HepG2 (cell line): ENCODE data around the gene PLXNC1. TPM values are rescaled to one million over a fixed set of nuclear protein-coding genes. Genes with fewer than 3 reads are reported as not detected.

ENCODE experiments used
- ARHGAP35 ChIP-seq: sonication (generic); formaldehyde crosslinking; IDR thresholded peaks from 2 replicates; pipeline ENCODE4 v1.9.0; 2022; ENCODE audit warnings: mild to moderate bottlenecking, inconsistent platforms, moderate library complexity, missing genetic modification reagents, borderline replicate concordance
- KLF9 ChIP-seq: IDR thresholded peaks from 2 replicates; pipeline ENCODE4 v1.6.1; 2016; ENCODE audit warnings: low read depth
- PCBP2 ChIP-seq: fragments of 200-400 bp; formaldehyde crosslinking; optimal IDR thresholded peaks from 2 replicates; pipeline ENCODE3; 2018; ENCODE audit warnings: low read length, low read depth; ENCODE audit not compliant: poor library complexity, severe bottlenecking
- THAP7 ChIP-seq: sonication (generic); formaldehyde crosslinking; IDR thresholded peaks from 2 replicates; pipeline ENCODE4 v1.8.1; 2023; ENCODE audit warnings: mild to moderate bottlenecking, missing genetic modification reagents
- polyA plus RNA-seq, 8 experiments: library from polyadenylated mRNA; depleted of rRNA in 3 of 8; stranded (reverse) in 7 of 8; unstranded in 1 of 8; fragments of >200 nt; fragmentation: Illumina TruSeq in 4 of 8; extraction: Trizol in 4 of 8; gene quantifications; 2 replicates each; pipeline versions ENCODE4 v1.2.1 to v1.2.3, GENCODE V29; 2011 to 2016; ENCODE audit warnings: low read depth in 4 of 8, missing spikeins in 1 of 8, mixed read lengths in 1 of 8; ENCODE audit not compliant: insufficient read depth in 1 of 8
- total RNA-seq, 5 experiments: library from RNA; depleted of rRNA; stranded (reverse); fragments of >200 nt; fragmentation: Illumina TruSeq; extraction: Trizol; gene quantifications; 2 replicates each; pipeline ENCODE4 v1.2.3, GENCODE V29; 2016; ENCODE audit warnings: low read depth in 1 of 5
- TF ChIP-seq, protein P1 (sequence below): sonication (generic); formaldehyde crosslinking; IDR thresholded peaks from 2 replicates; pipeline ENCODE4 v1.4.0; 2020; ENCODE audit warnings: missing genetic modification reagents, mild to moderate bottlenecking, borderline replicate concordance
- TF ChIP-seq, protein P2 (sequence below): IDR thresholded peaks from 2 replicates; pipeline ENCODE4 v1.6.1; 2016; ENCODE audit warnings: low read depth, missing genetic modification reagents, missing compliant biosample characterization

The PLXNC1 gene
- total and polyA plus RNA-seq, 2 of the 13 experiments (the other 11 are each of a cell fraction or from before 2014, with no cell fraction given), result 6.6 to 11.2 TPM

- TF ChIP-seq, protein P1, sequence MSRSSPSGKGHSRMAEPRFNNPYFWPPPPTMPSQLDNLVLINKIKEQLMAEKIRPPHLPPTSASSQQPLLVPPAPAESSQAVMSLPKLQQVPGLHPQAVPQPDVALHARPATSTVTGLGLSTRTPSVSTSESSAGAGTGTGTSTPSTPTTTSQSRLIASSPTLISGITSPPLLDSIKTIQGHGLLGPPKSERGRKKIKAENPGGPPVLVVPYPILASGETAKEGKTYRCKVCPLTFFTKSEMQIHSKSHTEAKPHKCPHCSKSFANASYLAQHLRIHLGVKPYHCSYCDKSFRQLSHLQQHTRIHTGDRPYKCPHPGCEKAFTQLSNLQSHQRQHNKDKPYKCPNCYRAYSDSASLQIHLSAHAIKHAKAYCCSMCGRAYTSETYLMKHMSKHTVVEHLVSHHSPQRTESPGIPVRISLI, result peak; percentile 76; the same call in 1 of the 2 replicates
- TF ChIP-seq KLF9 (CRISPR knock-in tag) (0 out of 2 replicates have a peak, but pooled peaks have one; percentile 35), ARHGAP35 (CRISPR knock-in tag) (no peak), PCBP2 (no peak), THAP7 (CRISPR knock-in tag) (no peak)
- TF ChIP-seq, protein P2, sequence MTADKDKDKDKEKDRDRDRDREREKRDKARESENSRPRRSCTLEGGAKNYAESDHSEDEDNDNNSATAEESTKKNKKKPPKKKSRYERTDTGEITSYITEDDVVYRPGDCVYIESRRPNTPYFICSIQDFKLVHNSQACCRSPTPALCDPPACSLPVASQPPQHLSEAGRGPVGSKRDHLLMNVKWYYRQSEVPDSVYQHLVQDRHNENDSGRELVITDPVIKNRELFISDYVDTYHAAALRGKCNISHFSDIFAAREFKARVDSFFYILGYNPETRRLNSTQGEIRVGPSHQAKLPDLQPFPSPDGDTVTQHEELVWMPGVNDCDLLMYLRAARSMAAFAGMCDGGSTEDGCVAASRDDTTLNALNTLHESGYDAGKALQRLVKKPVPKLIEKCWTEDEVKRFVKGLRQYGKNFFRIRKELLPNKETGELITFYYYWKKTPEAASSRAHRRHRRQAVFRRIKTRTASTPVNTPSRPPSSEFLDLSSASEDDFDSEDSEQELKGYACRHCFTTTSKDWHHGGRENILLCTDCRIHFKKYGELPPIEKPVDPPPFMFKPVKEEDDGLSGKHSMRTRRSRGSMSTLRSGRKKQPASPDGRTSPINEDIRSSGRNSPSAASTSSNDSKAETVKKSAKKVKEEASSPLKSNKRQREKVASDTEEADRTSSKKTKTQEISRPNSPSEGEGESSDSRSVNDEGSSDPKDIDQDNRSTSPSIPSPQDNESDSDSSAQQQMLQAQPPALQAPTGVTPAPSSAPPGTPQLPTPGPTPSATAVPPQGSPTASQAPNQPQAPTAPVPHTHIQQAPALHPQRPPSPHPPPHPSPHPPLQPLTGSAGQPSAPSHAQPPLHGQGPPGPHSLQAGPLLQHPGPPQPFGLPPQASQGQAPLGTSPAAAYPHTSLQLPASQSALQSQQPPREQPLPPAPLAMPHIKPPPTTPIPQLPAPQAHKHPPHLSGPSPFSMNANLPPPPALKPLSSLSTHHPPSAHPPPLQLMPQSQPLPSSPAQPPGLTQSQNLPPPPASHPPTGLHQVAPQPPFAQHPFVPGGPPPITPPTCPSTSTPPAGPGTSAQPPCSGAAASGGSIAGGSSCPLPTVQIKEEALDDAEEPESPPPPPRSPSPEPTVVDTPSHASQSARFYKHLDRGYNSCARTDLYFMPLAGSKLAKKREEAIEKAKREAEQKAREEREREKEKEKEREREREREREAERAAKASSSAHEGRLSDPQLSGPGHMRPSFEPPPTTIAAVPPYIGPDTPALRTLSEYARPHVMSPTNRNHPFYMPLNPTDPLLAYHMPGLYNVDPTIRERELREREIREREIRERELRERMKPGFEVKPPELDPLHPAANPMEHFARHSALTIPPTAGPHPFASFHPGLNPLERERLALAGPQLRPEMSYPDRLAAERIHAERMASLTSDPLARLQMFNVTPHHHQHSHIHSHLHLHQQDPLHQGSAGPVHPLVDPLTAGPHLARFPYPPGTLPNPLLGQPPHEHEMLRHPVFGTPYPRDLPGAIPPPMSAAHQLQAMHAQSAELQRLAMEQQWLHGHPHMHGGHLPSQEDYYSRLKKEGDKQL, result no peak
These were observed 14.2 kb upstream of the PLXNC1 start (continued) for GRCh38 chr12:94133964-94134795.
